Heart left ventricle (tissue), 16 donors: ENCODE data around the gene MTNR1B. TPM values are rescaled to one million over a fixed set of nuclear protein-coding genes. Genes with fewer than 3 reads are reported as not detected.

ENCODE experiments used
- ATAC-seq, 4 donors: fragments of 200-7000 bp; cut with Tn5 transposase; one replicate each; pipeline ENCODE4 v1.9.1; 2020 to 2022; ENCODE audit warnings: moderate library complexity in 4 of 4, mild to moderate bottlenecking in 3 of 4, moderate number of reproducible peaks in 1 of 4
- DNase-seq, 5 donors: peaks; one replicate each; pipeline ENCODE4 v3.0.0-alpha.2; 2020
- H3K27ac ChIP-seq, 12 donors: fragments of 200-600 bp; sonication (generic) in 4 of 12; one replicate each; pipeline versions ENCODE4 v1.5.0 to v1.8.0; 2016 to 2022; ENCODE audit warnings: mild to moderate bottlenecking in 2 of 12
- H3K27me3 ChIP-seq, 9 donors: fragments of 200-600 bp; sonication (generic) in 2 of 9; one replicate each; pipeline versions ENCODE4 v1.5.1 to v1.8.0; 2016 to 2022; ENCODE audit warnings: mild to moderate bottlenecking in 3 of 9
- H3K36me3 ChIP-seq, 9 donors: fragments of 200-600 bp; sonication (generic) in 2 of 9; one replicate each; pipeline versions ENCODE4 v1.5.0 to v1.8.0; 2018 to 2022; ENCODE audit warnings: mild to moderate bottlenecking in 2 of 9
- H3K4me1 ChIP-seq, 12 donors: fragments of 200-600 bp; sonication (generic) in 4 of 12; one replicate each; pipeline versions ENCODE4 v1.5.0 to v1.8.0; 2016 to 2022; ENCODE audit warnings: mild to moderate bottlenecking in 3 of 12
- H3K4me3 ChIP-seq, 12 donors: fragments of 200-600 bp; sonication (generic) in 4 of 12; one replicate each; pipeline versions ENCODE4 v1.5.0 to v1.8.0; 2017 to 2022; ENCODE audit warnings: mild to moderate bottlenecking in 9 of 12, moderate library complexity in 4 of 12
- H3K9me3 ChIP-seq, 12 donors: fragments of 200-600 bp; sonication (generic) in 4 of 12; one replicate each; pipeline versions ENCODE4 v1.5.0 to v1.8.0; 2016 to 2022; ENCODE audit warnings: mild to moderate bottlenecking in 1 of 12
- POLR2A ChIP-seq, 2 donors: fragments of 450-650 bp; IDR thresholded peaks; one replicate each; pipeline ENCODE4 v1.6.1; 2017; ENCODE audit warnings: antibody characterized with exemption in 2 of 2, mild to moderate bottlenecking in 2 of 2, moderate library complexity in 2 of 2
- WGBS, 4 donors: extraction: QIAGEN DNeasy Blood & Tissue Kit in 2 of 4; methylation state at CpG; one replicate each; pipeline versions ENCODE4 v1.1.5 to v1.1.7; 2013 to 2018; 5-methylcytosine and 5-hydroxymethylcytosine counted together
- intact Hi-C, 10 donors: fragments of 100-400 bp; cut with DNase I; formaldehyde crosslinking; loops; one replicate each; pipeline versions ENCODE4 v1.11.1 to v1.14.2; 2022
- polyA plus RNA-seq, 2 donors: library from polyadenylated mRNA; stranded (reverse); fragments of 200-250 nt; gene quantifications; one replicate each; pipeline ENCODE4 v1.2.3, GENCODE V29; 2013
- total RNA-seq, 9 donors: library from RNA; depleted of rRNA in 2 of 9; stranded (reverse); fragments of >200 nt in 2 of 9; fragmentation: NEBNext Ultra II Directional in 3 of 9; extraction: Animal tissue kit (Norgen Biotek cat#: 25700) in 3 of 9; gene quantifications; one replicate each; pipeline versions ENCODE4 v1.1.0 to v1.2.4, GENCODE V29; 2016 to 2023
- TF ChIP-seq, protein P1 (sequence below), 12 donors: fragments of 200-600 bp; sonication (generic) in 4 of 12; IDR thresholded peaks; one replicate each; pipeline versions ENCODE4 v1.5.0 to v1.8.0; 2018 to 2022; ENCODE audit warnings: antibody characterized with exemption in 12 of 12, mild to moderate bottlenecking in 5 of 12
- donor health status: ischemic (EF 13 %, LVEDD 7.1; RV severe dilation, severe dysfunction).
- donor health status: healthy with polysubstance abuse.
- donor health status: DM: no; HTN: yes; CAD: no.
- donor health status: DM: no; HTN: no; CAD: no.
- donor health status: ischemic (EF 25% LVEDD 6.9; RV normal size, moderate dysfunction).
- donor health status: ischemic (EF 25% LVEDD 5.7; RV mildly dilated, moderate dysfunction).
- donor health status: healthy.
- donor health status: DM: yes; HTN: yes; CAD: no.
- donor health status: ischemic (EF 35%, LVEDD 5.7; RV mildly dilated, moderate dysfunction).
- donor health status: nonischemic (EF 11% LVEDD 7.7; RV severe dilation, severe dysfunction).
- donor health status: DM: yes; HTN: yes; CAD: no.
- donor health status: PGD.
- donor health status: ischemic (EF 29% LVEDD 5.4; RV normal size, mild dysfunction).
- donor health status: nonischemic (EF 23%, LVEDD 6.1; RV moderate dilation, normal function).

MTNR1B gene
- total and polyA plus RNA-seq, 11 donors, result not detected

DNA sequence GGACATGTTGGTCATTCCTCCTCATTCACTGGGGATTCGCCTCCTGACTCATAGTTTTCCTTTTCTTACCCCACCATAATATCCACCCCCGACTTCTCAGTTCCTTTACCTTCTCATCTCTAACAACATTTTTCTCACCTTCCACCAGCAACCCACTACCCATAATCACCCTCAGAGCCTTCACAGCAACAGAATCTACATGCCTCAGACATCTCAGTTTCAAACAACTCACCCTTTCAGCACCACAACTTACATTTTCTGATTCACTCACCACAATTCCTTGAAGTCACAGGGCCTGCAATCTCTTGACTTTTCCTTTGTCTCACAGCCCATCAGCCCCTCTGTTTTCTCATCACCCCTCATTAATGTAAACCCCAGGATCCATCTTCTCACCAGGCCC lies 2.3 kb upstream of the MTNR1B start:
- 84 to 85% (median 84%) methylated on average over 2 of the region's 2 CpGs for WGBS, 4 donors
- peaks cover 0 to 38% (median 14%) of the 10 kb centered on the region in 9 donors for H3K27me3 ChIP-seq
- H3K36me3 ChIP-seq, result no peaks in the 10 kb centered on the region
- H3K4me3 ChIP-seq, result no peak overlapping the region
- TF ChIP-seq POLR2A (IDR thresholded peaks at IDR 0.05), result no peak
- TF ChIP-seq, protein P1, sequence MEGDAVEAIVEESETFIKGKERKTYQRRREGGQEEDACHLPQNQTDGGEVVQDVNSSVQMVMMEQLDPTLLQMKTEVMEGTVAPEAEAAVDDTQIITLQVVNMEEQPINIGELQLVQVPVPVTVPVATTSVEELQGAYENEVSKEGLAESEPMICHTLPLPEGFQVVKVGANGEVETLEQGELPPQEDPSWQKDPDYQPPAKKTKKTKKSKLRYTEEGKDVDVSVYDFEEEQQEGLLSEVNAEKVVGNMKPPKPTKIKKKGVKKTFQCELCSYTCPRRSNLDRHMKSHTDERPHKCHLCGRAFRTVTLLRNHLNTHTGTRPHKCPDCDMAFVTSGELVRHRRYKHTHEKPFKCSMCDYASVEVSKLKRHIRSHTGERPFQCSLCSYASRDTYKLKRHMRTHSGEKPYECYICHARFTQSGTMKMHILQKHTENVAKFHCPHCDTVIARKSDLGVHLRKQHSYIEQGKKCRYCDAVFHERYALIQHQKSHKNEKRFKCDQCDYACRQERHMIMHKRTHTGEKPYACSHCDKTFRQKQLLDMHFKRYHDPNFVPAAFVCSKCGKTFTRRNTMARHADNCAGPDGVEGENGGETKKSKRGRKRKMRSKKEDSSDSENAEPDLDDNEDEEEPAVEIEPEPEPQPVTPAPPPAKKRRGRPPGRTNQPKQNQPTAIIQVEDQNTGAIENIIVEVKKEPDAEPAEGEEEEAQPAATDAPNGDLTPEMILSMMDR (IDR thresholded peaks at IDR 0.05), result no peak
- ATAC-seq (no peak), DNase-seq (no peak)
- no peaks in the 10 kb centered on the region for H3K9me3 ChIP-seq
- intact Hi-C loops, result no loop called here
- no peak overlapping the region for H3K27ac ChIP-seq
- H3K4me1 ChIP-seq, result no peaks in the 10 kb centered on the region

DNA sequence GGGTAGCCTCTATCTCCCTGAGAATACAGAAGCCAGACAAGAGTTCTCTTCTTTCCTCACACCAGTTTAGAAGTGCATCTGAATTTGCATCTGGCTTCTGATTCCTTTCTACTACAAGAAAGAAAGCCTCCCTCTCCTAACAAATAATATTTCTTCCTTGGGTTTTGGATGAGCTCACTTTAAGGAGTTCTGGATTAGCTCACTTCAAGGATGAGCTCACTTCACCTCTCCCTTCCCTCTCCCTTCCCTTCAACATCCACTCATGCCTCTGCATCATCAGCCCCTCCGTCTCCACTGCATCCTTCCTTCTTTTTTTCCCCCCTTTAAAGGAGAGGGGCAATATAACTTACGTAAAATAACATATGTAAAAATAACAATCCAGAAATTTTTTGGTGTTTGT lies 1.6 kb upstream of the MTNR1B start:
- TF ChIP-seq, protein P1 (IDR thresholded peaks at IDR 0.05), result no peak
- no peak for TF ChIP-seq POLR2A (IDR thresholded peaks at IDR 0.05)
- ATAC-seq, result no peak
- no peak for DNase-seq
- Histone ChIP-seq H3K27me3 (peaks cover 0 to 38% (median 14%) of the 10 kb centered on the region in 9 donors), H3K27ac (no peak overlapping the region), H3K4me1 (no peaks in the 10 kb centered on the region), H3K4me3 (no peak overlapping the region), H3K9me3 (no peaks in the 10 kb centered on the region), H3K36me3 (no peaks in the 10 kb centered on the region)
- intact Hi-C loops, result no loop called here
- 73 to 79% (median 76%) methylated on average over 2 of the region's 2 CpGs for WGBS, 4 donors

DNA sequence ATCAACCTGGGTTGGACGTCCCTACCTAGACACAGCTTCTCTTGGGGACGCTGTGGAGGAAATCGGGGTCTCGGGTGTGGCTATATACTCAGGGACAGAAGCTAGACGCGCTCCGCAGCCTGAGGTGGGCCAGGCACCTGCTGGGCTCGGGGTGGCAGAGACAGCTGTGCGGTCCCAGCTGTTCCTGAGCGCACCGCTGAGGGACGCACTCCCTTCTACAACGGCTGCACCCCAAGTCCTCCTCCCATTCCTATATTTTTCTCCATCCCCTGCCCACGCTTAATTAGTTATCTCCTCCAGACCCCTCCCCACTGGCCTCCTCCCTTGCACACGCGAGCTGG lies 188 bp upstream of the MTNR1B start:
- 7 to 22% (median 10%) methylated on average over 12 to 16 of the region's 16 CpGs for WGBS, 4 donors

DNA sequence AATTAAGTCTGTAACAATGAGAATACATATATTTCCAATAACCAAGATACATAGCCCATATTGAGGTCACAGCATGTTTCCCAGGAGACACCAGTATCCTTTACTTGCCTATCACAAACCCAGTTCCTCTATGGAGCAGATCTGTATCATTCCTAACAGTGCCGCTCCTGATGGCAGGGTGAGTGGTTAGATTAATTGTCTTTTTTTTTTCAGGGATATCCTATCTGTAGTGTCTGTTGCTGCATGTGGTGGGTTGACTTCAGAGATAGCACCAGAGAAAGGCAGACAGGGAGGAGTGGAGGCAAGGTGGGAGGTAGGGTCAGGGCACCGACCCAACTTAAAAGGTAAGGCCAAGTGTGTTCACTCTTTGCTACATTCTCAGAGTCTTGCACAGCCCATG lies 2.8 kb downstream of the MTNR1B start:
- TF ChIP-seq, protein P1 (IDR thresholded peaks at IDR 0.05), result no peak
- no peak for TF ChIP-seq POLR2A (IDR thresholded peaks at IDR 0.05)
- intact Hi-C loops, result no loop called here
- Histone ChIP-seq H3K27me3 (peaks cover 0 to 48% (median 18%) of the 10 kb centered on the region in 9 donors), H3K27ac (no peak overlapping the region), H3K4me3 (no peak overlapping the region), H3K4me1 (no peaks in the 10 kb centered on the region), H3K36me3 (no peaks in the 10 kb centered on the region), H3K9me3 (no peaks in the 10 kb centered on the region)
- no peak for ATAC-seq
- no peak for DNase-seq
- 60 to 83% (median 72%) methylated on average over 2 of the region's 2 CpGs for WGBS, 4 donors

More for the DNA sequence above, 188 bp upstream of the MTNR1B start:
- Histone ChIP-seq H3K9me3 (no peaks in the 10 kb centered on the region), H3K27ac (no peak overlapping the region), H3K27me3 (peaks cover 0 to 49% (median 18%) of the 10 kb centered on the region in 9 donors), H3K36me3 (no peaks in the 10 kb centered on the region), H3K4me1 (no peaks in the 10 kb centered on the region), H3K4me3 (no peak overlapping the region)
- no peak for TF ChIP-seq POLR2A (IDR thresholded peaks at IDR 0.05)
- TF ChIP-seq, protein P1 (IDR thresholded peaks at IDR 0.05), result no peak
- DNase-seq (no peak), ATAC-seq (no peak)
- intact Hi-C loops, result no loop called here
